ENCODE data around the gene KLHL13.

Gene KLHL13

DNA sequence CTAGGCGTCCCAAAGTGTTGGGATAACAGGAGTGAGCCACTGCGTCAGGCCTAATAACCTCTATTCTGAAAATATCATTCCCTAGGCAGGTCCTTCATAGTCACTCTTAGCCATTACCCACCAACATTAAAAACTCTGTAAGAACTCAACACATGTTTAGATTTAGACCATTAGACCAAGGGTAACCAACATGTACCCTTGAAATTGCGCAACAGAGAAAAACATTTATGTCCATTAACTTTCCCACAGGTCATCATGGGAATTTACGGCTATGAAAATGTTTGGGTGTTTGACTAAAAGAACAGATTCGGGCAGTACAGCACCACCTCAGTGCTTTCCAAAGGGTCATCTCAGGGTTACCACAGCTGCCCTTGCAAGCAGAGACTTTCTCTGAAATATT, 7.5 kb downstream of the KLHL13 start:
- Histone ChIP-seq H3K4me3 (ENCODE audit: insufficient read depth, low read length, poor library complexity, severe bottlenecking) (no peak overlapping the region), H3K79me2 (ENCODE audit: insufficient read depth, low read length) (no peaks in the 10 kb centered on the region), H4K20me1 (ENCODE audit: low read depth, low read length) (no peaks in the 10 kb centered on the region), H3F3A (ENCODE audit: insufficient read depth) (no peaks in the 10 kb centered on the region), H3K36me3 (ENCODE audit: low read length) (no peaks in the 10 kb centered on the region), H3K4me2 (ENCODE audit: low read depth, low read length, poor library complexity, severe bottlenecking) (no peak overlapping the region), H3K9me2 (replicated peaks; ENCODE audit: insufficient read depth, low read length) (no peaks in the 10 kb centered on the region), H3K9me3 (ENCODE audit: insufficient read depth, low read length) (no peaks in the 10 kb centered on the region), H2AFZ (ENCODE audit: low read depth, low read length, severe bottlenecking) (no peak overlapping the region), H3K27me3 (ENCODE audit: low read length) (no peaks in the 10 kb centered on the region), H3K9ac (ENCODE audit: low read length) (no peak overlapping the region), H3K27ac (ENCODE audit: low read depth, low read length) (no peak overlapping the region)
- TF ChIP-seq EZH2phosphoT487 (conservative IDR thresholded peaks at IDR 0.05; ENCODE audit: low read length) (no peak), CTCF (IDR thresholded peaks at IDR 0.05; ENCODE audit: insufficient read depth, low read length, poor library complexity, severe bottlenecking) (no peak)

- Histone ChIP-seq H3K4me3 (ENCODE audit: insufficient read depth, low read length, poor library complexity, severe bottlenecking) (no peak overlapping the region), H3K9me2 (replicated peaks; ENCODE audit: insufficient read depth, low read length) (no peaks in the 10 kb centered on the region), H3K9ac (ENCODE audit: low read length) (no peak overlapping the region), H3K27me3 (ENCODE audit: low read length) (no peaks in the 10 kb centered on the region), H4K20me1 (ENCODE audit: low read depth, low read length) (no peaks in the 10 kb centered on the region), H3K9me3 (ENCODE audit: insufficient read depth, low read length) (no peaks in the 10 kb centered on the region), H3K4me2 (ENCODE audit: low read depth, low read length, poor library complexity, severe bottlenecking) (no peak overlapping the region), H3K79me2 (ENCODE audit: insufficient read depth, low read length) (no peaks in the 10 kb centered on the region), H3K27ac (ENCODE audit: low read depth, low read length) (no peak overlapping the region), H2AFZ (ENCODE audit: low read depth, low read length, severe bottlenecking) (no peak overlapping the region), H3K36me3 (ENCODE audit: low read length) (no peaks in the 10 kb centered on the region), H3F3A (ENCODE audit: insufficient read depth) (no peaks in the 10 kb centered on the region)
- TF ChIP-seq EZH2phosphoT487 (conservative IDR thresholded peaks at IDR 0.05; ENCODE audit: low read length) (no peak), CTCF (IDR thresholded peaks at IDR 0.05; ENCODE audit: insufficient read depth, low read length, poor library complexity, severe bottlenecking) (no peak)
These were observed 8.3 kb downstream of the KLHL13 start for GRCh38 chrX:118108304-118108703.

GRCh38 chrX:118100091-118100490, 16.5 kb downstream of the KLHL13 start:
- Histone ChIP-seq H3K4me3 (ENCODE audit: insufficient read depth, low read length, poor library complexity, severe bottlenecking) (no peak overlapping the region), H3K79me2 (ENCODE audit: insufficient read depth, low read length) (no peaks in the 10 kb centered on the region), H3F3A (ENCODE audit: insufficient read depth) (no peaks in the 10 kb centered on the region), H3K4me2 (ENCODE audit: low read depth, low read length, poor library complexity, severe bottlenecking) (no peak overlapping the region), H3K36me3 (ENCODE audit: low read length) (no peaks in the 10 kb centered on the region), H3K27me3 (ENCODE audit: low read length) (no peaks in the 10 kb centered on the region), H4K20me1 (ENCODE audit: low read depth, low read length) (no peaks in the 10 kb centered on the region), H3K27ac (ENCODE audit: low read depth, low read length) (no peak overlapping the region), H3K9ac (ENCODE audit: low read length) (no peak overlapping the region), H2AFZ (ENCODE audit: low read depth, low read length, severe bottlenecking) (no peak overlapping the region), H3K9me3 (ENCODE audit: insufficient read depth, low read length) (no peaks in the 10 kb centered on the region), H3K9me2 (replicated peaks; ENCODE audit: insufficient read depth, low read length) (no peaks in the 10 kb centered on the region)
- TF ChIP-seq CTCF (IDR thresholded peaks at IDR 0.05; ENCODE audit: insufficient read depth, low read length, poor library complexity, severe bottlenecking) (no peak), EZH2phosphoT487 (conservative IDR thresholded peaks at IDR 0.05; ENCODE audit: low read length) (no peak)

- no peak overlapping the region for H3K4me2 ChIP-seq (ENCODE audit: low read depth, low read length, poor library complexity, severe bottlenecking)
- no peak overlapping the region for H3K9ac ChIP-seq (ENCODE audit: low read length)
- TF ChIP-seq EZH2phosphoT487 (conservative IDR thresholded peaks at IDR 0.05; ENCODE audit: low read length) (no peak), CTCF (IDR thresholded peaks at IDR 0.05; ENCODE audit: insufficient read depth, low read length, poor library complexity, severe bottlenecking) (no peak)
- H3K36me3 ChIP-seq (ENCODE audit: low read length): no peaks in the 10 kb centered on the region
- H2AFZ ChIP-seq (ENCODE audit: low read depth, low read length, severe bottlenecking): no peak overlapping the region
- no peaks in the 10 kb centered on the region for H4K20me1 ChIP-seq (ENCODE audit: low read depth, low read length)
- H3K27ac ChIP-seq (ENCODE audit: low read depth, low read length): no peak overlapping the region
- no peaks in the 10 kb centered on the region for H3K9me3 ChIP-seq (ENCODE audit: insufficient read depth, low read length)
- H3K79me2 ChIP-seq (ENCODE audit: insufficient read depth, low read length): no peaks in the 10 kb centered on the region
- no peaks in the 10 kb centered on the region for H3K27me3 ChIP-seq (ENCODE audit: low read length)
- H3K9me2 ChIP-seq (replicated peaks; ENCODE audit: insufficient read depth, low read length): no peaks in the 10 kb centered on the region
- H3F3A ChIP-seq (ENCODE audit: insufficient read depth): no peaks in the 10 kb centered on the region
- no peak overlapping the region for H3K4me3 ChIP-seq (ENCODE audit: insufficient read depth, low read length, poor library complexity, severe bottlenecking)
These were observed 28.5 kb downstream of the KLHL13 start for GRCh38 chrX:118088084-118088483.

Measured in SU-DHL-6 (cell line).